Measurements from ENCODE around the gene SND1. TPM values are rescaled to one million over a fixed set of nuclear protein-coding genes. Genes with fewer than 3 reads are reported as not detected.

Gene SND1
- total and polyA plus RNA-seq, 2 of the 4 experiments (the other 2 are of a cell fraction), result 154 to 294 TPM

DNA sequence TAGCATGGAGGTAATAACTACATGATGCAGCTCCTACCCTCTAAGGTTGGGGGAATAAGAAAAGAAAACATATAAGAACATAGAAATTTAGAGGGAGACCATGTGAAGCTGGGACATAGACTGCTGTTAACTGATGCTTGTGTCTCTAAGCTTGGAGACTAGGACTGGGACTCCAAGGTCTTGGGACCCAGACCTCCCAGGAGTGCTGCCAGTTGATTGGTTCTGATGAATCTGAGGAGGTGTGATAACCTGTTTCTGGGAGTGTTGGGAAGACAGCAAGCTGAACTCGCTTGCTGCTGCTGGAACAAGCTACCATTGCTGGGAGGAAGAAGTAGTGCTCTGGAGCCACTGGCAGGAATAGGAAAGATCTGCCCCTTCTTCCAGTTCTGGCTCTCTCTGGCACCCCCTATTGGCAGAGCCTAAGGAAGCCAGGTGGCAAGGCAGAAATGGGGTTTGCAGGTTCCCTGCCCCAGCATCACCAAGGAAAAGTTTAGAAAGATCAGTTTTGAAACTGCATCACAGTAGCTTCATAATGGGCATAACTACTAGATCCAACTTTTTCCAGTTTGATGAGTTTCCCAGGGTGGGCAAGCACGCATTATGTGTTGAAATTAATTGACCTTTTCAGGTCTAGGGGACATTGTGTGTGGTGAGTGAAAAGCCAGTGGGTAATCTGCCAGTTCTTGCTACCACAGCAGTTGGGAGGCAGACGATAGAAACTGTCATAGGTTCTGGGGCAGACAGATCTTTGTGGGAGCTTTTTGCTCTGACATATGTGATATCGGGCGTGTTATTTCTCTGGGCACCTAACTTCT is 140.7 kb downstream of the SND1 start:
- no peak overlapping the region for H2AK5ac ChIP-seq (ENCODE audit: low read depth, low read length)
- dilution Hi-C loops (cut with HindIII; ENCODE audit: low sequenced_read_pairs, unreplicated experiment), result no loop called here

More for the DNA sequence above, 140.7 kb downstream of the SND1 start:
- no peak overlapping the region for H2AFZ ChIP-seq (replicated peaks; ENCODE audit: low read length, poor library complexity)
- H3K27me3 ChIP-seq (ENCODE audit: control insufficient read depth, insufficient read depth, low read length), result no peaks in the 10 kb centered on the region
- no peak overlapping the region for H3K4me3 ChIP-seq (ENCODE audit: insufficient read depth, low read depth, low read length)
- H3K4ac ChIP-seq (ENCODE audit: low read depth, low read length), result no peak overlapping the region
- TF ChIP-seq RAD21 (IDR thresholded peaks at IDR 0.05; ENCODE audit: low read length) (0 out of 2 replicates have a peak, but pooled peaks have one; percentile 18), RFX5 (IDR thresholded peaks at IDR 0.05; ENCODE audit: low read depth, low read length) (no peak), BHLHE40 (IDR thresholded peaks at IDR 0.05; ENCODE audit: low read depth, low read length) (no peak), CHD1 (IDR thresholded peaks at IDR 0.05; ENCODE audit: low read depth, low read length) (no peak)
- TF ChIP-seq, protein P1, sequence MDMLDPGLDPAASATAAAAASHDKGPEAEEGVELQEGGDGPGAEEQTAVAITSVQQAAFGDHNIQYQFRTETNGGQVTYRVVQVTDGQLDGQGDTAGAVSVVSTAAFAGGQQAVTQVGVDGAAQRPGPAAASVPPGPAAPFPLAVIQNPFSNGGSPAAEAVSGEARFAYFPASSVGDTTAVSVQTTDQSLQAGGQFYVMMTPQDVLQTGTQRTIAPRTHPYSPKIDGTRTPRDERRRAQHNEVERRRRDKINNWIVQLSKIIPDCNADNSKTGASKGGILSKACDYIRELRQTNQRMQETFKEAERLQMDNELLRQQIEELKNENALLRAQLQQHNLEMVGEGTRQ (IDR thresholded peaks at IDR 0.05; ENCODE audit: low read depth, low read length), result no peak
- TF ChIP-seq, protein P2, sequence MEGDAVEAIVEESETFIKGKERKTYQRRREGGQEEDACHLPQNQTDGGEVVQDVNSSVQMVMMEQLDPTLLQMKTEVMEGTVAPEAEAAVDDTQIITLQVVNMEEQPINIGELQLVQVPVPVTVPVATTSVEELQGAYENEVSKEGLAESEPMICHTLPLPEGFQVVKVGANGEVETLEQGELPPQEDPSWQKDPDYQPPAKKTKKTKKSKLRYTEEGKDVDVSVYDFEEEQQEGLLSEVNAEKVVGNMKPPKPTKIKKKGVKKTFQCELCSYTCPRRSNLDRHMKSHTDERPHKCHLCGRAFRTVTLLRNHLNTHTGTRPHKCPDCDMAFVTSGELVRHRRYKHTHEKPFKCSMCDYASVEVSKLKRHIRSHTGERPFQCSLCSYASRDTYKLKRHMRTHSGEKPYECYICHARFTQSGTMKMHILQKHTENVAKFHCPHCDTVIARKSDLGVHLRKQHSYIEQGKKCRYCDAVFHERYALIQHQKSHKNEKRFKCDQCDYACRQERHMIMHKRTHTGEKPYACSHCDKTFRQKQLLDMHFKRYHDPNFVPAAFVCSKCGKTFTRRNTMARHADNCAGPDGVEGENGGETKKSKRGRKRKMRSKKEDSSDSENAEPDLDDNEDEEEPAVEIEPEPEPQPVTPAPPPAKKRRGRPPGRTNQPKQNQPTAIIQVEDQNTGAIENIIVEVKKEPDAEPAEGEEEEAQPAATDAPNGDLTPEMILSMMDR (conservative IDR thresholded peaks at IDR 0.05; ENCODE audit: low read depth, low read length), result 0 out of 2 replicates have a peak, but pooled peaks have one; percentile 26
- H3K9me1 ChIP-seq (ENCODE audit: insufficient read depth, low read length), result peaks cover 17% of the 10 kb centered on the region
- H3K56ac ChIP-seq (ENCODE audit: extremely low read depth, insufficient read depth, low read length), result no peak overlapping the region
- no peak overlapping the region for H4K5ac ChIP-seq (ENCODE audit: low read depth, low read length)
- H4K8ac ChIP-seq (ENCODE audit: low read depth in 2 of 2, low read length in 2 of 2), result no peak overlapping the region
- no peak overlapping the region for H4K91ac ChIP-seq (ENCODE audit: insufficient read depth, low read depth, low read length)
- H2BK120ac ChIP-seq (ENCODE audit: low read depth, low read length), result no peak overlapping the region
- ChIA-PET CTCF (interaction anchor here (0.5 to 1.3 kb wide), 4 partner anchors 11 to 419 kb away, joined by 3 to 5 read pairs (median 4); no protein-coding TSS in a partner anchor), POLR2A (ENCODE audit: unreplicated experiment) (no interaction called here)
- H2BK5ac ChIP-seq (ENCODE audit: low read depth, low read length, poor library complexity, severe bottlenecking), result no peak overlapping the region
- no peak overlapping the region for H2BK20ac ChIP-seq (ENCODE audit: low read depth, low read length)
- WGBS, 2 experiments (ENCODE audit: extremely low coverage in 2 of 2, insufficient read length in 1 of 2), result no CpG with 5 or more reads among the region's 5 CpGs
- no peaks in the 10 kb centered on the region for H3K9me3 ChIP-seq (ENCODE audit: control insufficient read depth, insufficient read depth, low read length)
- H3K23ac ChIP-seq (ENCODE audit: low read depth, low read length), result no peak overlapping the region
- in situ Hi-C loops (cut with MboI; ENCODE audit: low sequenced_read_pairs) (no loop called here), intact Hi-C loops (cut with micrococcal nuclease) (no loop called here)
- no peak overlapping the region for H2AK9ac ChIP-seq (replicated peaks; ENCODE audit: low read depth, low read length, poor library complexity)
- H3K9ac ChIP-seq (ENCODE audit: low read depth, low read length), result no peak overlapping the region
- no peak overlapping the region for H3K27ac ChIP-seq (ENCODE audit: insufficient read depth, low read length)
- H3K79me1 ChIP-seq (ENCODE audit: low read depth in 1 of 2, low read length in 2 of 2), result peaks cover 41 to 85% of the 10 kb centered on the region in 2 experiments
- peaks cover 1% of the 10 kb centered on the region; the same call in 1 of the 2 replicates for H3K4me1 ChIP-seq (ENCODE audit: control insufficient read depth, insufficient read depth, low read length)
- BruUV-seq (replicated peaks), result no TSS peak
- peaks cover 80% of the 10 kb centered on the region for H4K20me1 ChIP-seq (ENCODE audit: insufficient read depth, low read length)
- H2BK15ac ChIP-seq (ENCODE audit: low read depth, low read length), result no peak overlapping the region
- H3K14ac ChIP-seq (replicated peaks; ENCODE audit: low read depth, low read length), result no peak overlapping the region
- DNase-seq (no peak), ATAC-seq (ENCODE audit: low read depth) (no peak)
- no peak overlapping the region for H3K4me2 ChIP-seq (ENCODE audit: low read depth, low read length)
- peaks cover 3% of the 10 kb centered on the region; the same call in 1 of the 2 replicates for H3K36me3 ChIP-seq (ENCODE audit: control insufficient read depth, insufficient read depth, low read length)
- H3K18ac ChIP-seq (ENCODE audit: low read depth, low read length), result no peak overlapping the region
